Measurements from ENCODE around the gene ADAMTS12.

The ADAMTS12 gene

GRCh38 chr5:33758737-33759136, 133.1 kb downstream of the ADAMTS12 start:
- DNase-seq (ENCODE audit: low read depth) = no peak

- no peak for DNase-seq (ENCODE audit: low read depth)
These were observed 135.3 kb downstream of the ADAMTS12 start for GRCh38 chr5:33756491-33756890.

- peak; percentile 29 for DNase-seq (ENCODE audit: low read depth)
These were observed 136.6 kb downstream of the ADAMTS12 start for GRCh38 chr5:33755231-33755630.

- no peak for DNase-seq (ENCODE audit: low read depth)
These were observed 138.1 kb downstream of the ADAMTS12 start for GRCh38 chr5:33753704-33754103.

- DNase-seq (ENCODE audit: low read depth) = no peak
These were observed 143.0 kb downstream of the ADAMTS12 start for GRCh38 chr5:33748754-33749153.

GRCh38 chr5:33745101-33745770, 146.6 kb downstream of the ADAMTS12 start:
- DNase-seq (ENCODE audit: low read depth) = no peak

- DNase-seq (ENCODE audit: low read depth) = no peak
These were observed 148.7 kb downstream of the ADAMTS12 start for GRCh38 chr5:33743099-33743498.

- DNase-seq (ENCODE audit: low read depth) = no peak
These were observed 149.6 kb downstream of the ADAMTS12 start for GRCh38 chr5:33742181-33742580.

GRCh38 chr5:33738967-33739366, 152.8 kb downstream of the ADAMTS12 start:
- no peak for DNase-seq (ENCODE audit: low read depth)

- DNase-seq (ENCODE audit: low read depth) = no peak
These were observed 153.7 kb downstream of the ADAMTS12 start for GRCh38 chr5:33738097-33738496.

- no peak for DNase-seq (ENCODE audit: low read depth)
These were observed 154.1 kb downstream of the ADAMTS12 start for GRCh38 chr5:33737697-33738096.

- no peak for DNase-seq (ENCODE audit: low read depth)
These were observed 154.5 kb downstream of the ADAMTS12 start for GRCh38 chr5:33737284-33737683.

- peak; percentile 69 for DNase-seq (ENCODE audit: low read depth)
These were observed 155.3 kb downstream of the ADAMTS12 start for GRCh38 chr5:33736510-33736909.

- DNase-seq (ENCODE audit: low read depth) = no peak
These were observed 156.7 kb downstream of the ADAMTS12 start for GRCh38 chr5:33735072-33735471.

GRCh38 chr5:33734537-33734936, 157.3 kb downstream of the ADAMTS12 start:
- no peak for DNase-seq (ENCODE audit: low read depth)

- no peak for DNase-seq (ENCODE audit: low read depth)
These were observed 158.6 kb downstream of the ADAMTS12 start for GRCh38 chr5:33733225-33733624.

- no peak for DNase-seq (ENCODE audit: low read depth)
These were observed 165.2 kb downstream of the ADAMTS12 start for GRCh38 chr5:33726422-33727165.

- no peak for DNase-seq (ENCODE audit: low read depth)
These were observed 166.0 kb downstream of the ADAMTS12 start for GRCh38 chr5:33725806-33726205.

GRCh38 chr5:33721491-33722200, 170.1 kb downstream of the ADAMTS12 start:
- DNase-seq (ENCODE audit: low read depth) = no peak

- no peak for DNase-seq (ENCODE audit: low read depth)
These were observed 171.6 kb downstream of the ADAMTS12 start for GRCh38 chr5:33720176-33720575.

GRCh38 chr5:33719769-33720168, 172.0 kb downstream of the ADAMTS12 start:
- DNase-seq (ENCODE audit: low read depth) = no peak

- DNase-seq (ENCODE audit: low read depth) = no peak
These were observed 176.1 kb downstream of the ADAMTS12 start for GRCh38 chr5:33715661-33716060.

GRCh38 chr5:33713136-33713765, 178.5 kb downstream of the ADAMTS12 start:
- DNase-seq (ENCODE audit: low read depth) = no peak

Measured in HS-5 (cell line).